GM12874 (cell line): ENCODE measurements around the gene EFCAB5.

Experiments
- TF ChIP-seq, protein P1 (sequence below): IDR thresholded peaks from 2 replicates; pipeline ENCODE4 v1.5.1; 2011; ENCODE audit warnings: low read depth, mild to moderate bottlenecking, control low read depth, low read length, moderate library complexity; ENCODE audit not compliant: insufficient read depth

EFCAB5 gene

DNA sequence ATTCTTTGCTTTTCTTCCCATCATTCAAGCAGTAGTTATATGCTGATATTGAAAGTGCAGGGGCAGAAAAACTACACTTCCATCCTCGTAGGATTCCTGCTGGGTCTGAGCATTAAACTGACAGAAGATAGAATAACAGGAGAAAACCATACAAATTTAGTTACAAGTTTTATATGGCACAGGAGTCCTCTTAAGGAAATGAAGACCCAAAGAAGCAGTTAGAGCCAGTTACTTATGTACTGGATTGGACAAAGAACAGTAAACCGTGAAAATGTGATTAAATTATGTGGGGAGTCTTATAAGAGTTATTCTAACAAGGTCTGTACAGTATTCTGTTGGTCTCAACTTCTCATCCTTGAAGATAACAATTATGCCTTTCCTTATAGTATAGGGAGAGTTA is 93.9 kb downstream of the EFCAB5 start:
- TF ChIP-seq, protein P1, sequence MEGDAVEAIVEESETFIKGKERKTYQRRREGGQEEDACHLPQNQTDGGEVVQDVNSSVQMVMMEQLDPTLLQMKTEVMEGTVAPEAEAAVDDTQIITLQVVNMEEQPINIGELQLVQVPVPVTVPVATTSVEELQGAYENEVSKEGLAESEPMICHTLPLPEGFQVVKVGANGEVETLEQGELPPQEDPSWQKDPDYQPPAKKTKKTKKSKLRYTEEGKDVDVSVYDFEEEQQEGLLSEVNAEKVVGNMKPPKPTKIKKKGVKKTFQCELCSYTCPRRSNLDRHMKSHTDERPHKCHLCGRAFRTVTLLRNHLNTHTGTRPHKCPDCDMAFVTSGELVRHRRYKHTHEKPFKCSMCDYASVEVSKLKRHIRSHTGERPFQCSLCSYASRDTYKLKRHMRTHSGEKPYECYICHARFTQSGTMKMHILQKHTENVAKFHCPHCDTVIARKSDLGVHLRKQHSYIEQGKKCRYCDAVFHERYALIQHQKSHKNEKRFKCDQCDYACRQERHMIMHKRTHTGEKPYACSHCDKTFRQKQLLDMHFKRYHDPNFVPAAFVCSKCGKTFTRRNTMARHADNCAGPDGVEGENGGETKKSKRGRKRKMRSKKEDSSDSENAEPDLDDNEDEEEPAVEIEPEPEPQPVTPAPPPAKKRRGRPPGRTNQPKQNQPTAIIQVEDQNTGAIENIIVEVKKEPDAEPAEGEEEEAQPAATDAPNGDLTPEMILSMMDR, result no peak

DNA sequence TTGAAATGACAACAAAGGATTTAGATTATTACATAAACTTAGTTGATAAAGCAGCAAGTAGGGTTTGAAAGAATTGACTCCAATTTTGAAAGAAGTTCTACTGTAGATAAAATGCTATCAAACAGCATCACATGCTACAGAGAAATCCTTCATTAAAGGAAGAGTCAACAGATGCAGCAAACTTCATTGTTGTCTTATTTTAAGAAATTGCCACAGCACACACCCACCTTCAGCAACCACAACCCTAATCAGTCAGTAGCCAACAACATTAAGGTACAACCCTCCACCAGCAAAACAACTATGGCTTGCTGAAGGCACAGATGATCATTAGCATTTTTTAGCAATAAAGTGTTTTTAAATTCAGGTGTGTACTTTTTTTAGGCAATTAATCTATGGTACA is 100.1 kb downstream of the EFCAB5 start:
- TF ChIP-seq, protein P1, result no peak

DNA sequence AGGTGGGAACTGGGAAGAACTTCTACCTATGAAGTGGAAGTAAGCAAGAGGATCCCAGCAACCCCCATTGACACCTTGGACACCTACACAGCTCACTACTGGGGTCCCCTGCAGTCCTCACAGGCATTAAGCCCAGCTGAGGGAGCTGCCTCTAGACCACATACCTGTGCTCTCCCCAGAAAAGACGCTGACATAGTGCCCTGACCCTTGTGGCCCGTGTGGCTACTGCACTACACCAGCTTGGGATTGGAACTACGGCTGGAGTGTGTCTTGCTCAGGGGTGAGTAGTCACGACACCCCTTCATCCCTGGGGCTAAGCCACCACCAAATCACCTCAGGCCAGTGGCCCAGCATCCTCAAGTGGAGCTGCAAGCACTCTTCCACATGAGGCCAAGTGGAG is 120.9 kb downstream of the EFCAB5 start:
- TF ChIP-seq, protein P1, result no peak

DNA sequence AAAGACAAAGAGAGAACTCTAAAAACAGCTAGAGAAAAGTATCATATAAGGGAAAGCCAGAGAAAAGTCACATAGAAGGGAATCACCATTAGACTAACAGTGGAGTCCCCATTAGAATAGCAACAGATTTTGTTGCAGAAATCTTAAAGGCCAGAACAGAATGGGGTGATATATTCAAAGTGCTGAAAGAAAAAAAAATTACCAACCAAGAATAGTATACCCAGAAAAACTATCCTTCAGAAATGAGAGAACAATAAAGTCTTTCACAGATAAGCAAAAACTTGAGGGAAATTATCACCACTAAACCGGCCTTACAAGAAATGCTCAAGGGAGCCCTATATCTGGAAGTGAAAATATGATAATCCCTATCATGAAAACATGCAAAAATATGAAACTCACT is 123.3 kb downstream of the EFCAB5 start:
- TF ChIP-seq, protein P1, result no peak

DNA sequence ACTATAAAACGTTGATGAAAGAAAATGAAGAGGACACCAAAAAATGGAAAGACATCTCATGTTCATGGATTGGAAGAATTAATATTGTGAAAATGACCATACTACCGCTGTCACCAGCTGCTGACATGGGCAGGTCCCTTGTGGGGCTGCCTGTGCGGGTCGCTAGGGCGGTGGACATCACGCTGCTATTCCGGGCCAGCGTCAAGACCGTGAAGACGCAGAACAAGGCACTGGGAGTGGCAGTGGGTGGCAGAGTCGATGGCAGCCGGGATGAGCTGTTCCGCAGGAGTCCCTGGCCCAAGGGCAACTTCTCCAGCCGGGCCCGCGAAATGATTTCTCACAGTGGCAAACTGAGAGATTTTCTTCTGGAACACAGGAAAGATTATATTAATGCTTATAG is 127.0 kb downstream of the EFCAB5 start:
- TF ChIP-seq, protein P1, result no peak

DNA sequence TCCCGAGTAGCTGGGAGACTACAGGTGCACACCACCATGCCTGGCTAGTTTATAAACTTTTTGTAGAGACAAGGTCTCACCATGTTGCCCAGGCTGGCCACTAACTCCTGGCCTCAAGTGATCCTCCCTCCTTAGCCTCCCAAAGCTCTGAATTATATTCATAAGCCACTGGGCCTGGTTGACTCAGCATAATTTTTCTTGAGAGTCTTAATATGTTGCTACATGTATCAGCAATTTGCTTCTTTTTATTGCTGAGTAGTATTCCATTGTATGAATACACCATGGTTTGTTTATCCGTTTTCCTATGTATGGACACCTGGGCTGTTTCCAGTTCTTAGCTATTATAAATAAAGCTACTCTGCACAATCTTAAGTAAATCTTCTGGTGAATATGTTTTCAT is 132.8 kb downstream of the EFCAB5 start:
- TF ChIP-seq, protein P1, result no peak

DNA sequence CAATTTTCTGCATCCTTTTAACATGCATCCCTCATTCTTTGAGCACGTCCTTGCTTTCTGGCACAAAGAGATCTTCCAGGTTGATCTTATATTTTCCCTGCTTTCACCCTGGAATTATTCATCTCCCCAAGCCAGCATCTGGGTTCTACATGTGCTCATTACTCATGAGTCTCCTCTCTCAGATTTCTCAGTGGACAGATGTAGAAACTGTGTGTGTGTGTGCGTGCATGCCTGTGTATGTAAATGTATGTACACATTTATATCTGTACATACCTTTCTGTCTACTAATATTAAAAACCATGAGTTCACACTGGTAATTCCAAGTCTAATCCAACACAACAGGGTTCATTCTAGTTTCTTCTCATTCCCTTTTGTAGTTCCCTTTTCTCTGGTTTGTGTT is 133.3 kb downstream of the EFCAB5 start:
- TF ChIP-seq, protein P1, result no peak

DNA sequence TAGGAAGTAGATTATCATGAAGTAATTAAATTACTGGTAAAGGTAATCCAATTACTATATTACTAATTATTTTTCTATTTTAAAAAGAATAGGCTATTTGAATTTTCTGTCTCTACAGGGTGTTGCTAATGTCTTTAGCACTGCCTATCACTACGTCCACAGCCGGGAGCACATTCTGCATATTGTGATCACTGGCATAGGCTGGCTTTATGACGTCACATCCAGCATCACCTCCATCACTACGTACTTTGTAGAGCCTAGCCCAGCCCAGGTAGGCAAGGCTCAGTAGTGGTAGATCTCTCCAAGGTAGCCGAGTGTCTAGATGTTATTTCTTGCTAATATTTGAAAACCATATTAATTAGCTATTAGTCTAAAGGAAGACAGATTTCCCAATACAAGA is 141.3 kb downstream of the EFCAB5 start:
- TF ChIP-seq, protein P1, result no peak
